Ovary (tissue), 3 donors: Measurements from ENCODE around the gene UBE2C.

Experiments used
- EP300 ChIP-seq: sonication (generic); formaldehyde crosslinking; IDR thresholded peaks from one replicate; pipeline ENCODE4 v1.6.1; 2017; ENCODE audit warnings: antibody characterized with exemption
- TF ChIP-seq, protein P1 (sequence below), 3 donors: fragments of 450-650 bp in 2 of 3; fragments of 200-600 bp in 1 of 3; IDR thresholded peaks; one replicate each; pipeline versions ENCODE4 v1.5.1 to v1.8.0; 2016 to 2022; ENCODE audit warnings: antibody characterized with exemption in 3 of 3, mild to moderate bottlenecking in 1 of 3
- donor health status: DM: no; HTN: no; CAD: no.

DNA sequence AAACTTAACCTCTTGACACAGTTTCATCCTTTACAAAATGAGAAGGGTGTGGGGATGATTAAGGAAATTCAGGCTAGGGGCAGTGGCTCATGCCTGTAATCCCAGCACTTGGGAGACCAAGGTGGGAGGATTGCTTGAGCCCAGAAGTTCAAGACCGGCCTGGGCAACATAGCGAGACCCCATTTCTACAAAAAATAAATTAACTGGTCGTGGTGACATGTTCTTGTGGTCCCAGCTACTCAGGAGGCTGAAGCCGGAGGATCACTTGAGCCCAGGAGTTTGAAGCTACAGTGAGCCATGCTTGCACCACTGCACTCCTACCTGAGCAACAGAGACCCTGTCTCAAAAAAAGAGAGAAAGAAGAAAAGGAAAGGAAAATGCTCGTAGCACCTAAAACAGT, 54.0 kb downstream of the UBE2C start:
- TF ChIP-seq, protein P1, sequence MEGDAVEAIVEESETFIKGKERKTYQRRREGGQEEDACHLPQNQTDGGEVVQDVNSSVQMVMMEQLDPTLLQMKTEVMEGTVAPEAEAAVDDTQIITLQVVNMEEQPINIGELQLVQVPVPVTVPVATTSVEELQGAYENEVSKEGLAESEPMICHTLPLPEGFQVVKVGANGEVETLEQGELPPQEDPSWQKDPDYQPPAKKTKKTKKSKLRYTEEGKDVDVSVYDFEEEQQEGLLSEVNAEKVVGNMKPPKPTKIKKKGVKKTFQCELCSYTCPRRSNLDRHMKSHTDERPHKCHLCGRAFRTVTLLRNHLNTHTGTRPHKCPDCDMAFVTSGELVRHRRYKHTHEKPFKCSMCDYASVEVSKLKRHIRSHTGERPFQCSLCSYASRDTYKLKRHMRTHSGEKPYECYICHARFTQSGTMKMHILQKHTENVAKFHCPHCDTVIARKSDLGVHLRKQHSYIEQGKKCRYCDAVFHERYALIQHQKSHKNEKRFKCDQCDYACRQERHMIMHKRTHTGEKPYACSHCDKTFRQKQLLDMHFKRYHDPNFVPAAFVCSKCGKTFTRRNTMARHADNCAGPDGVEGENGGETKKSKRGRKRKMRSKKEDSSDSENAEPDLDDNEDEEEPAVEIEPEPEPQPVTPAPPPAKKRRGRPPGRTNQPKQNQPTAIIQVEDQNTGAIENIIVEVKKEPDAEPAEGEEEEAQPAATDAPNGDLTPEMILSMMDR (IDR thresholded peaks at IDR 0.05): no peak
- no peak for TF ChIP-seq EP300
